ENCODE results near the gene KLF1. TPM values are rescaled to one million over a fixed set of nuclear protein-coding genes. Genes with fewer than 3 reads are reported as not detected.
"Not testable (repeated sequence)": the region's sequence is repeated elsewhere in the genome, so short reads cannot be mapped to it uniquely, and the experiment has no call there.

KLF1 gene
- total RNA-seq: 0.26 TPM
- polyA plus RNA-seq: 0.08 TPM

DNA sequence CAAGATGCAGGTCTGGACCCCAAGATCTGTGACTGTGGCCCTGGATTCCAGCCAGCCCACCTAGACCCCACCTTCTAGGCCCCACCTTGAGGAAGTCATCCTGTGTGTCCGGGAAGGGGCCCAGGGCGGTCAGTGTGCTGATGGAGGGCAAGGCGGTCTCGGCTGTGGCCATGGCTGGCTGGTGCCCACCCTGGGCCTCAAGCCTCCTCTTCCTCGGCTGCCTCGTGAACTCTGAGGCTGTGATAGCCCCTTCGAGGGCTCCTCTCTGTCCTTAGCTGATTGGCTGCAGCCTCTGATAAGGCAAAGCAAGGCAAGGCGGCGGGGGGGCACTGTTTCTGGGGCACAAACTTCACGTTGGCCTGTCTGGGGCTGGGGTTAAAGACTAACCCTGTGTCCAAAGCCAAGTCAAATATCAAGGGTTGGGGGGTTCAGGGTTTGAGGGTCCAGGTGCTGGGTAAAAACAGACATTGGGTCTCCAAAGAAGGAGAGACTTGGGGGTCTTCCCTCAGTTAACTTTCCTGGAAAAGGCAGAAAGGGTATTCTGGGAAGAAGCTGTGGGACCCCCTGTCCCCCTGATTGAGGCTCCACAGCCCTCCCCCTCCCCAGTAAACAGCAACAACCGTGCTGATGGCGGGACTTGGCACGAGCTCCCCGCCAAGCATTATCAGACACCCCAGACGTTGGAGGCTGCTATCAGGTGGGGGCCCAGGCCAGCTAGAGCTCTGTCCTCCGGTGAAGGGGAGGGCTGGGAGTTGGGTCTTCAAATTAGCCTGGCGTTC is at the start of gene KLF1:
Gene KLF1, minus strand, starts transcription at position 233 of the 779 bp plus-strand sequence. Its CDS starts 61 bp downstream, at position 172.
- H3K4me3 ChIP-seq (ENCODE audit: low read depth, low read length): no peak within 1 kb of the TSS
- no peak for DNase-seq (ENCODE audit: extremely low spot score)
- H3K36me3 ChIP-seq (ENCODE audit: insufficient read depth): no peaks in the 10 kb centered on the region
- 68% methylated on average over 17 of the region's 17 CpGs for WGBS
- H3K27ac ChIP-seq (ENCODE audit: low read depth): no peak within 1 kb of the TSS
- no peaks in the 10 kb centered on the region for H3K4me1 ChIP-seq (ENCODE audit: insufficient read depth)

DNA sequence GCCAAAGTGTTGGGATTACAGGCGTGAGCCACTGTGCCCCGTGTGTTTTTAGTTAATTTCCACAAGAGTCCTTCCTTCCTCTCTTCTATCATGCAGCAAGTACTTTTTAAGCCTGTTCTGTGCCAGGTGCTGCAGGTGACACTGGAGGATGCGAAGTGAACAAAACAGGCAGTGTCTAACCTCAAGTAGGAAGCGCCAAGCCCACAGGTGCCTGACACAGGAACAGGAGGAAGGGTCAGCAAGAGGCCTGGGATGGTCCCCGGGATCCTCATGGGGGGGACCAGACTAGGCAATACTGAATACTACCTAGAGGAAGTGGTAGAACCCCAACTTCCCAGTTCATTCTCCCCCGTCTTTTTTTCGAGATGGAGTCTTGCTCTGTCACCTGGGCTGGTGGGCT is 49.6 kb upstream of the KLF1 start:
- DNase-seq (ENCODE audit: extremely low spot score): no peak
- no peak overlapping the region for H3K27ac ChIP-seq (ENCODE audit: low read depth)
- WGBS: 73% methylated on average over 7 of the region's 7 CpGs
- H3K4me1 ChIP-seq (ENCODE audit: insufficient read depth): peaks cover 3% of the 10 kb centered on the region
- H3K4me3 ChIP-seq (ENCODE audit: low read depth, low read length): no peak overlapping the region
- H3K36me3 ChIP-seq (ENCODE audit: insufficient read depth): no peaks in the 10 kb centered on the region

DNA sequence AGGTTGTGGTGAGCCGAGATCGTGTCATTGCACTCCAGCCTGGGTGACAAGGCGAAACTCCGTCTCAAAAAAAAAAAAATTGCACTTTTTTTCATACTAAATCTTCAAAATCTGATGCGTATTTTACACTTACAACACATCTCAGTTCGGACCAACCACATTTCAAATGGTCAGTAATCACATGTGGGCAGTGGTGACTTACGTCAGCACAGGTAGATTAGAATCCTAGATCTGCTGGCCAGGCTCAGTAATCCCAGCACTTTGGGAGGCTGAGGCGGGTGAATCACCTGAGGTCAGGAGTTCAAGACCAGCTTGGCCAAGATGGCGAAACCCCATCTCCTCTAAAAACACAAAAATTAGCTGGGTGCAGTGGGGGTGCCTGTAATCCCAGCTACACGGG is 48.1 kb upstream of the KLF1 start:
- 89% methylated on average over 10 of the region's 10 CpGs for WGBS
- H3K36me3 ChIP-seq (ENCODE audit: insufficient read depth): no peaks in the 10 kb centered on the region
- no peak for DNase-seq (ENCODE audit: extremely low spot score)
- H3K4me1 ChIP-seq (ENCODE audit: insufficient read depth): peaks cover 2% of the 10 kb centered on the region
- no peak overlapping the region for H3K27ac ChIP-seq (ENCODE audit: low read depth)
- H3K4me3 ChIP-seq (ENCODE audit: low read depth, low read length): no peak overlapping the region

DNA sequence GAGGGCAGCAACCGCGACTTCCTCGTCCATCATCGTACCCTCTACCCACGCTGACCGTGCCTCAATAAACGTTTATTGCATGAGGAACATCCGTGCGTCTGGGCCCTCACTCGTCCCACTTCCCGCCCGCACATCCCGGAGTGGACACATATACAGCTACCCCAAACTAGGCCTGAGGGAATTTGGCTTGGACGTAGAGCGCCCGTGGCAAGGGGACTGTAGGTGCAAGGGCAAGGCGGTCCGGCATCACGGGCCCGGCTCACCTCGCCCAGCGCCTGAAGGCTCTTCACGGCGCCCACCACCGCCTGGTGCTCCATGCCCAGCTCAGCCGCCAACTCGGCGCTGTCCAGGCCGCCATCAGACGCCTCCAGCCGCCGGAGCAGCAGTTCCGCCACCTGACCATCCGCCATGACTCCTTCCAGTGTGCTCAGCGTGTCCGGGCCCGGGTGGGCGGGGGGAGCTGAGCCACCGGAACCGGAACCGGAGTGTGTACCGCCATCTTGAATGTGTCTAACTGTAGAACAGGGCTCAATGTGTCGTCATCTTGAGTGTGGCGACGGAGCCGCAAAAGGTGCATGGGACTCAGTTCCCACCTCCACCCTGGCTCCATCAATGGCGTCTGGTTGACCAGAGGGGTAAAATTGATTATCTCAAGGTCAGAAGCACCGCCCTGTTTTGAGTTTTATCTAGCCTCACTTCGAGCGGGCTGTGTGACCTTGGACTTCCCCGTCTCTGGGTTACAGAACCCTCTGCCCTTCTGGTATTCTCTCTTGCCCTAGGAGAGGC is 46.5 kb upstream of the KLF1 start, which contains the start of gene FARSA:
Gene FARSA, minus strand, starts transcription at position 425 of the 786 bp plus-strand sequence. Its CDS starts 15 bp downstream, at position 410.
- Histone ChIP-seq H3K4me1 (ENCODE audit: insufficient read depth) (no peaks in the 10 kb centered on the region), H3K36me3 (ENCODE audit: insufficient read depth) (peaks cover under 1% of the 10 kb centered on the region), H3K4me3 (ENCODE audit: low read depth, low read length) (peak within 1 kb of the TSS; percentile 70), H3K27ac (ENCODE audit: low read depth) (no peak within 1 kb of the TSS)
- DNase-seq (ENCODE audit: extremely low spot score): peak; percentile 85
- 3% methylated on average over 51 of the region's 51 CpGs for WGBS

DNA sequence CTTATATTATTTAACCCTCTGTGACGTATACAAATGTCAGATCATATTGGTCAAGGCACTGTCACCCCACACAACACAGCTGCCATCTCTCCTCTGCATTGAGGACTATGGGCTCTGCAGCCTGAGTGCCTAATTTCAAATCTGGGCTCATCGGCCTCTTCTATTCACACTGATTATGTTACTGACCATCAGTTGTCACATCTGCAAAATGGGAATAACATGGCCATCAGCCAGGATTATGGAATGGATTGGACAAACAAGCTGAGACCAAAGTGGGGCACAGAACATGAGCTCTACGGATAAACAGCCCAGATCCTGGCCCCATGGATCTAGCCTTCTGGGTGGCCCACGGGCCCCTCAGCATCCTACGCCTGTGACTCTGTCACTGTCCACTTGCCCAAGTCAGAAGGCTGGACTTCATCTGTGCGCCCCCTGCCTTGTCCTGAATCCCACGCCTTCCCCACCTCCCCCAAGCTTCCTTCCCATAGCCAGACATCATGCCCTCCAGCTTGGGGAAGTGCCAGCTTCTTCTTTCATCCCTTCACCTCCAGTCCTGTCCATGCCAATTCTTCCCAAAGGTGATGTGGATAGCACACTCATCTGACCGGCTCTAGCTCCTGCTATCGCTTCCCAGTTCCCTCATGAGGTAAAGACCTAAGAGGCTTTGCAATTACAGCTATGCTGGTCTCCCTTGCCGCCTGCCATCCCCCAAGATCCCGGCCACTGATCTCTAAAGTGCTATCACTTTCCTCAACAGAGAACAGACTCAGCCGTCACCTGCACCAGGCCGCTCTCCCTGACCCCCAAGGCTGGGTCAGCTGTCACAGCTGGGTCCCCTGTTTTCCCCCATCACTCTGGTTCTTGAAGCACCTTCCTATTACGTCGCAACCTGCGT is 45.6 kb upstream of the KLF1 start:
- Histone ChIP-seq H3K36me3 (ENCODE audit: insufficient read depth) (peaks cover 2% of the 10 kb centered on the region), H3K27ac (ENCODE audit: low read depth) (no peak overlapping the region), H3K4me1 (ENCODE audit: insufficient read depth) (no peaks in the 10 kb centered on the region), H3K4me3 (ENCODE audit: low read depth, low read length) (peak overlapping the region; percentile 70)
- WGBS: 29% methylated on average over 16 of the region's 16 CpGs
- no peak for DNase-seq (ENCODE audit: extremely low spot score)

DNA sequence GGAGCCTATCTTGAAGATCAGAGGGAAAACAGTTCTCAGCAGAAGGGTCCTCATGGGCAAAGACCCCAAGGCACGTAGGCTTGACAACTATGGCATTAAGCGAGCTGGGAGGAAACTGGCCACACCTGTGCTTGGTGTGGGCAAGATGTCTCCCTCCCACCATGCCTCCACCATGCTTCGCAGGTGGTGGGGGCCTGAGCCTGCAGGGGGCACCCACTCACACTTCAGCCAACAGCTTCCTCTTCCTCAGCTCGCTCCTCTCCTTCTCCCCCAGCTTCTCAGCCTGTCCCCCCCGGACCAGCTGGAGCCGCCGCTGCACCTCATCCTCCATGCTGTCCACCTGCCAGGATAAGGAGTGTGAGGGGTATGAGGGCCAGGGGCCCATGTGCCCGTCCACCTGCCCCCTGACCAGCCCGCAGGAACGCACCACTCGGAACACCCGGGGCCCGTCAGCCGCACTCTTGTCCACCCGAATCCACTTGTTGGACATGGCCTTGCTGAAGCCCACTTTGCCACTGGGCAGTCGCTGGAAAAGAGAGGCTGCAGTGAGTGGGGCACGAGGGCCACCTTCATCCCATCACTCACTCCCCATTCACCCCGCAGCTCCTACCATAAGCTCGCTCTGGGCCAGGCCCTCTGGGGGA is 43.1 kb upstream of the KLF1 start:
- 90% methylated on average over 19 of the region's 19 CpGs for WGBS
- DNase-seq (ENCODE audit: extremely low spot score): no peak
- no peaks in the 10 kb centered on the region for H3K4me1 ChIP-seq (ENCODE audit: insufficient read depth)
- H3K27ac ChIP-seq (ENCODE audit: low read depth): no peak overlapping the region
- peaks cover 2% of the 10 kb centered on the region for H3K36me3 ChIP-seq (ENCODE audit: insufficient read depth)
- no peak overlapping the region for H3K4me3 ChIP-seq (ENCODE audit: low read depth, low read length)

DNA sequence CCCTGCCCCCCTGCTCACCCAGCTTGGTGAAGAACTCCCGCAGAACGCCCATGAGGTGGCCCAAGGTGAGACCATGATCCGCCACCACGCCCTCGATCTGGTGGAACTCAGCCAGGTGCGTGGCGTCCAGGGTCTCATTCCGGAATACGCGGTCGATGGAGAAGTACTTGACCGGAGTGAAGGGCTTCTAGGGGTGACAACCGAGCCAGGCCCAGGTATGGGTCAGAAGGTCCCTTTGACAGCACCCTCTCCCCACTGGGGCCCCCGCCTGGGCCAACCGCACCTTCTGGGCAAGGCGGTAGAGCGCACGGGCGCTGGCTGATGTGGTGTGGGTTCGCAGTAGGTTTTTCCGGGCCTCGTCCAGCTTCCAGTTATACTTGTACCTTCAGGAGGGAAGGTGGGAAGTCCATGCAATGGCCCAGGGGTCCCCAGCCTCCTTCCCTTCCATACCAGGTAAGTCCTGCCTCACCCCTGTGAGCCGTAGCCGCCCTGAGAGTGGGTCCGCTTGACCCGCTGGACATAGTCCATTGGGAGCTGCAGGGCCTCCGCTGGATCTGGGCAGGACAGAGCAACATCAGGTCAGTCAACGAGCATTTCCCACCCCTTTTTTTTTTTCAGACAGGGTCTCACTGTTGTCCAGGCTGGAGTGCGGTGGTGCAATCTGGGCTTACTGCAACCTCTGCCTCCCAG is 37.8 kb upstream of the KLF1 start:
- whole genome bisulfite sequencing: 96% methylated on average over 29 of the region's 29 CpGs
- peaks cover 5% of the 10 kb centered on the region for H3K36me3 ChIP-seq (ENCODE audit: insufficient read depth)
- DNase-seq (ENCODE audit: extremely low spot score): no peak

DNA sequence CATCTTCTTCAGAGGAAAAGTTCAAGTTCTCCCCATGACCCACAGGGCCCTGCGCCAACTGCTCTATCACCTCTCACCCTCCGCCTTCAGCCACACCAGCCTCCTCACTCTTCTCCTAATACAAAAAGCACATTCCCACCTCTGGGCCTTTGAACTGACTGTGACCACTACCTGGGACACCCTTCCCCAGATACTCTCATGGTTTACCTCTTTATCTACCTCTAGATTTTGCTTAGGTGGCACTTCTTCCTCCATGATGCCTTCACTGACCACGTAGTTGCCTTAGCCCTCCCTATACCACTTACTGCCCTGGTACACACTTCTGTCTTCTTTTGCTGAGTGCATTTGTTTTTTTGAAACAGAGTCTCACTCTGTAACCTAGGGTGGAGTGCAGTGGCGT is 36.0 kb upstream of the KLF1 start:
- 98% methylated on average over 4 of the region's 4 CpGs for WGBS
- H3K4me1 ChIP-seq (ENCODE audit: insufficient read depth): no peaks in the 10 kb centered on the region
- no peak overlapping the region for H3K27ac ChIP-seq (ENCODE audit: low read depth)
- H3K4me3 ChIP-seq (ENCODE audit: low read depth, low read length): no peak overlapping the region
- no peak for DNase-seq (ENCODE audit: extremely low spot score)
- H3K36me3 ChIP-seq (ENCODE audit: insufficient read depth): peaks cover 3% of the 10 kb centered on the region

More for the DNA sequence above, 37.8 kb upstream of the KLF1 start:
- H3K27ac ChIP-seq (ENCODE audit: low read depth): no peak overlapping the region
- no peaks in the 10 kb centered on the region for H3K4me1 ChIP-seq (ENCODE audit: insufficient read depth)
- no peak overlapping the region for H3K4me3 ChIP-seq (ENCODE audit: low read depth, low read length)

DNA sequence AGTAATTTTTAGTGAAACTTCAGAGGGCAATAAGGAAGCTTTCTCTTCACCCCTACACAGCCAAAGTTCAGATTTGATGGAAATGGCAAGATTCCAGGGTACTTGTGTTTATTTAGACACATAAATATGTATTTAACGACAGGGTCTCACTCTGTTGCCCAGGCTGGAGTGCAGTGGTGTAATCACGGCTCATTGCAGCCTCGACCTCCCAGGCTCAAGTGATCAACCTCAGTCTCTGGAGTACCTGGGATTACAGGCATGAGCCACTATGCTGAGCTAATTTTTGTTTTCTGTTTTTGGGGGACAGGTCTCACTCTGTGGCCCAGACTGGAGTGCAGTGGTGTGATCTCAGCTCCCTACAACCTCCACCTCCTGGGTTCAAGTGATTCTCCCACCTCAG is 34.0 kb upstream of the KLF1 start:
- Histone ChIP-seq H3K36me3 (ENCODE audit: insufficient read depth) (peaks cover 3% of the 10 kb centered on the region), H3K27ac (ENCODE audit: low read depth) (no peak overlapping the region), H3K4me3 (ENCODE audit: low read depth, low read length) (no peak overlapping the region), H3K4me1 (ENCODE audit: insufficient read depth) (no peaks in the 10 kb centered on the region)
- no peak for DNase-seq (ENCODE audit: extremely low spot score)
- 38% methylated on average over 3 of the region's 3 CpGs for WGBS

DNA sequence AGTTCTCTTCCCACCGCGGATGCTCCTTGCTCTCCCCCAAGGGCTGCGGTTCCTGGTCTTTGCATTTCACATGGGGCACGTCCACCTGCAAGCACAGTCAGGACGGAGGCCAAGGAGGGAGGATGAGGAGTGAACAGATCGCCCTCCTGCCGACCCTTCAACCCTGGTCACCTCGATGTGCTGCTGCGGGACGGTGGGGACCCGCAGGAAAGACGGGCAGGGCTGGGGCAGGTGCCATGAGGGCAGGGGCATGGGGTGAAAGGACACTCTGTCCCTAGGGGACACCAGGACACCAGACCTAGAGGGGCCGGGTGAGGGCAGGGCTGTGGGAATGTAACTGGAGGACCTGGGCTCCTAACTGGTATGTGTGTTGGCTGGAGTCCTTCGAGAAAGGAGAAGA is 31.3 kb upstream of the KLF1 start:
- no peak overlapping the region for H3K4me3 ChIP-seq (ENCODE audit: low read depth, low read length)
- no peaks in the 10 kb centered on the region for H3K4me1 ChIP-seq (ENCODE audit: insufficient read depth)
- H3K36me3 ChIP-seq (ENCODE audit: insufficient read depth): peaks cover 3% of the 10 kb centered on the region
- DNase-seq (ENCODE audit: extremely low spot score): no peak
- WGBS: 95% methylated on average over 14 of the region's 14 CpGs
- no peak overlapping the region for H3K27ac ChIP-seq (ENCODE audit: low read depth)

DNA sequence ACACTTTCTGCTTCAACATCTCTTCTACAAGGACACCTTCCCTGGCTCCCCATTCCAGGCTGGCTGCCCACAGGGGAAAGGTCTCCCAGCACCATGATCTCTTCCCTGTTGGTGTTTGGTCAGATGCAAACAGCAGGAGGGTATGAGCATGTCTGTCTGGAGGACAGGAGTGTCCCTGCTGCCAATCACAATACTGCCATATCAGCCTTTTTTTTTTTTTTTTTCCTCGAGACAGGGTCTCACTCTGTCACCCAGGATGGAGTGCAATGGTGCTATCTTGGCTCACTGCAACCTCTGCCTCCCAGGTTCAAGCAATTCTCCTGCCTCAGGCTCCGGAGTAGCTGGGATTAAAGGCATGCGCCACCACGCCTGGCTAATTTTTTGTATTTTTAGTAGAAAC is 28.9 kb upstream of the KLF1 start:
- H3K4me3 ChIP-seq (ENCODE audit: low read depth, low read length); H3K4me1 ChIP-seq (ENCODE audit: insufficient read depth); H3K36me3 ChIP-seq (ENCODE audit: insufficient read depth); H3K27ac ChIP-seq (ENCODE audit: low read depth); DNase-seq (ENCODE audit: extremely low spot score): not testable (repeated sequence)
- WGBS: 89% methylated on average over 4 of the region's 4 CpGs

DNA sequence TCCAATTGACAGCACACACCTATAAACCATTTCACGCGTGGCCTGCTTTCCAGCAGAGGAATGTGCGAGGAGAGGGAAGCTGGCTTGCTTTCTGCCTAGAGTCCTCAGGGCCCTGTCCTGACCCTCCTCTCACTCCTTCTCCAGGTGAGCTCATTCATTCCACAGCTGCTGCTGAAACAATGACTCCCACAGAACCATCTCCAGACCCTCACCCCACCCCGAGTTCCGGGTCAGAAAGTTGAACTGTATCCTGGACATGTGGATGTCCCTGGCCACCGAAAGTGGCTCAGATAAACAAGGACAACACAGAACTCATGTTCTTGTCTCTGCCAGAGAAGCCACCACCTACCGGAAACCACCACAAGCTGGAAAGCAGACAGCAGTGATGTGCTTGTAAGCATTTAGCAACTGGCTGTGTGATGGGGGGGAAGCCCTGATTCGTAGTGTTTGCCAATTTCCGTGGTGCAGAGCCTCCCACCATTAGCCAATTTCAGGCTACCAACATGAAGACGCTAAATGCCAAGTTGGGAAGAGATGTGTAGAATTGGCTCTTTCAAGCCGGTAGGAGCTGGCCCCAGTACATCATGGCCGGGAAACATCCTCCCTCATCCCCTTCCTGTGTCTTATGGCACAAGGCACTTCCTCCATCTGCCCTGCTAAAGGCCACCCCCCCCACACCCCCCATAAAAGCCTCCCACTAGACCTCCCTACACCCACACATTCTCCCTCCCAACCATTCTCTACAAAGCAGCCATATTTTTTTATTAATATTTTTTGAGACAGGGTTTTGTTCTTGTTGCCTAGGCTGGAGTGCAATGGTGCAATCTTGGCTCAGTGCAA is 27.1 kb upstream of the KLF1 start:
- H3K4me1 ChIP-seq (ENCODE audit: insufficient read depth): no peaks in the 10 kb centered on the region
- no peaks in the 10 kb centered on the region for H3K36me3 ChIP-seq (ENCODE audit: insufficient read depth)
- peak overlapping the region; percentile 11 for H3K27ac ChIP-seq (ENCODE audit: low read depth)
- H3K4me3 ChIP-seq (ENCODE audit: low read depth, low read length): no peak overlapping the region
- no peak for DNase-seq (ENCODE audit: extremely low spot score)
- WGBS: 45% methylated on average over 12 of the region's 12 CpGs

Measured in urinary bladder (tissue), 4 donors.